ENCODE results near the gene PCDH9.
A peak's percentile ranks its signal among the peaks of the same experiment; 100 is the strongest.

The PCDH9 gene

DNA sequence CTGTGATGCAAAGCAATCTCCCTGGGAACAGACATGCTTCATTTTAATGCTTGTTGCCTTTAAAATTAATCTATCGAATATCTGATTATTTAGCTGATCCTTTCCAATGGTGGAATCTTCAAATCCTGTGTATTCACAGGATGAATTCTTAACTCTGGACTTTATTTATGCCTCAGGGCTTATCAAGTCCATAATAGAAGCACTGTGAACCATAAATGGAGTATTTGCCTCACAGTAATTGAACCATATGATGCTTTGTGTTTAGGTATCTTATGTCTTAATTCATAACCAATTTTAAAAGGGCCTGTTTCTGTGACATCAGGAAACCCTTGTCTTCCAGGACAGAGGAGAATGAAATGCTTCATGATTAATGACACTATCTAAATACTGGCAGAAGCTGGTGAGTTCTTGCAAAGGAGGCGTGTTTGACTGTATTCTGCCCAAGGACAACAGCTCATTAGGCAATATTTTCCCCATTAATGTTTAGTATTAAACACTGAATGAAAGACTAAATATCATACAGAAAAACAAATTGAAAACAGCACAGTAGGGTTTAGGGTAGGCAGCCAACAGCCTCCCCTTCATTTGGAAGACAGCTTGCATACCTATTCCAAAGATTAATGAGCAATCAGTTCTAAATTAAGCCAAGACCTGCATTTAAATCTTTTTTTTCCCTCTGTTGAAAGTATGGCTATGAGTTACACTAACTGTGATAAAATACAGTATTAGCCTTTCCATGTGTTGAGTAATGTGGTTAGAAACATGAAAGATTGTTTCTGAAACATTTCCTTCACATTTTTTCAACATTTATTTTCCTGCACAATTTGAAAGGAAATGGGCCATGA is 709.4 kb downstream of the PCDH9 start:
- no peak for DNase-seq (ENCODE audit: low read depth)

DNA sequence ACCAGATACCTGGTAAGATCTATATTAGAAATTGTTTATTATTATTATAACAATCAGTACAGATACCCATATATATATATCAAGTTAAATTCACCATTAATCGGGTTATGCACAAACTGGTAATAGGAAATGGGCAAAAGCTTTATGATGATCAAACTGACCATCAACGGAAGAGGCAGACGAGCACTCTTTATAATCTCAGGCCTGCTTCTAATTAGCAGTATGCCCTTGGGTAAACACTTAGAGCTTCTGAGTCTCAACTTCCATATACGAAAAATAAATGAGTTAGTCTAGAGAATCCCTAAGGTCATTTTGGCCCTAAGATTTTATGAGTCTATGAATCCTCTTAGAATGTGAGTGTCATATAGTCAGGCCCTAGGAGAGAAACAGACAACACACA is 710.9 kb downstream of the PCDH9 start:
- no peak for DNase-seq (ENCODE audit: low read depth)

DNA sequence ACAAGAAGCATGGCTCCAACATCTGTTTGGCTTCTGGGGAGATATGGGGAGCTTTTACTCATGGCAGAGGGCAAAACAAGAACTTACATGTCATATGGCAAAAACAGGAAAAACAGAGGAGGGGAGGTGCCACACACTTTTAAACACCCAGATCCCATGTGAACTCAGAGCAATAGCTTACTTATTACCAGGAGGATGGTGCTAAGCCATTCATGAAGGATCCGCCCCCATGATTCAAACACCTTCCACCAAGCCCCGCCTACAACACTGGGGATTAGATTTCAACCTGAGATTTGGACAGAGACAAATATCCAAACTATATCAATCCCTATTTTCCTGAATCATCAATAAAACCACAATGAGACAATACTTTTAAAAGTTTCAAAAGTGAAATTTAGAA is 712.1 kb downstream of the PCDH9 start:
- no peak for DNase-seq (ENCODE audit: low read depth)

GRCh38 chr13:66513728-66514127 is 716.4 kb downstream of the PCDH9 start:
- peak; percentile 34 for DNase-seq (ENCODE audit: low read depth)

- no peak for DNase-seq (ENCODE audit: low read depth)
These were observed 721.0 kb downstream of the PCDH9 start for GRCh38 chr13:66509175-66509574.

DNA sequence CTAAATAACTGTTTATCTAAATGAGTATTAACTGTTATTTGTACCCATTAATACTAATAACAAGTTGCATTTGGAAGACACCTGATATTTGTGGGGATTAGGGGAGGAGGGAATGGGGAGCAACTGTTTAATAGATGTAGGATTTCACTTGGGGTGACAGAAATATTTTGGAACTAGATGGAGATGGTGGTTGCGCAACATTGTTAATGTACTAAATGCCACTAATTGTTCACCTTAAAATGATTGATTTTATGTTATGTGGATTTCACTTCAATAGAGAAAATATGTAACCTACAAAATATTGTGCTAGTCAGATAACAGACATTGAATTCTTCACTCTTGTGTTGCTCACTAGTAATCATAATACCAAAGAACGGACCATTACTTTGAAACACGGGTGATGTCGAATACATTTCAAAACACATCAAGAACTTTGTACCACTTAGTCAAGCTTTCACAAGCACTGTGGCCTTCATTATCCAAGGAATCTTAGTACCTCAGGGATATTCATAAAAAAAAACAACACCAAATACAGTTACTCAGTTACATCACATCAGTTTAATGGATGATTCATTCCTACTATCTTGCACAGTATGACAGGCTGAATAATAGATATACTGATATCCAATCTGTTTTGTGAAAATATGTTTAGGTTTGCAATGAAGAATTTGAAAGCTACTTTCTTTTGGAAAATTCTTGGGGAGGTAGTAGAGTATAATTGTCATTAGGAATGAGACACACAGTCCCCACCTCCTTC is 721.8 kb downstream of the PCDH9 start:
- DNase-seq (ENCODE audit: low read depth), result no peak

DNA sequence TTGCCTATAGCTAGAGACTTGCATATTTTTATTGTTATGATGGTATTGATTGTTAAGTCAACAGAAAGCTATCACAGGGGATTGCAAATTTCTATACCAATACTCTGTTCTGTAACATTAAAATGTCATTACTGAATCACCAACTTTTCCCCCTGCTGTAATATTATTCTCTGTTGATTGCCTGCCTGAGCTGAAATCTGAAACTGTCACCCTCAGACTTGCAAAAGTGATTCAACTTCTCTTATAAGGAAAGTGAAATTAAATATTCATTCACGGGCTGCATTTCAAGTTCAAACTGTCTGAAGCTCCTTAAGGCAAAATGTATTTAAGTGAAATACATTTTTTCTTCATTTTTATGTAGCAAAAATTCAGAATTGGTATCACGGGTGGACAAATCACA is 723.2 kb downstream of the PCDH9 start:
- no peak for DNase-seq (ENCODE audit: low read depth)

- DNase-seq (ENCODE audit: low read depth), result no peak
These were observed 723.9 kb downstream of the PCDH9 start for GRCh38 chr13:66506051-66506777.

- no peak for DNase-seq (ENCODE audit: low read depth)
These were observed 726.2 kb downstream of the PCDH9 start for GRCh38 chr13:66503890-66504289.

- DNase-seq (ENCODE audit: low read depth), result peak; percentile 34
These were observed 729.0 kb downstream of the PCDH9 start for GRCh38 chr13:66501181-66501580.

- no peak for DNase-seq (ENCODE audit: low read depth)
These were observed 737.7 kb downstream of the PCDH9 start for GRCh38 chr13:66492479-66492878.

DNA sequence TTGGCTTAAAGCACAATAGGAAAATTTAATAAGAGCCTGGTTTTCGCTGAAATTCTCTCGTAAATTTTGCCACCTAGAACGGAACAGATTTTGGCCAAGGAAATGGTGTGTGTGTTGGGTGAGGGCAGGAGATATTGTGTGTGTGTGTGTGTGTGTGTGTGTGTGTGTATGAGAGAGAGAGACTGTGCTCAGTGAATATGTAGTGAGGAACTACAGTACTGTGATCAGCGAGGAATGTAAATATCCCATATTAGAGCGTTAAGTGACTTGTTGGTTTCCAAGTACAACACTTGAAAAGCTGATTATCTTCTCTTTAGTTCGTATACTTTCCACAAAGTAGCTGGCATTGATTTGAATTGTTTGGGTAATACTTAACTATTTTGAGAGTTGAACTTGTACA is 738.9 kb downstream of the PCDH9 start:
- no peak for DNase-seq (ENCODE audit: low read depth)

DNA sequence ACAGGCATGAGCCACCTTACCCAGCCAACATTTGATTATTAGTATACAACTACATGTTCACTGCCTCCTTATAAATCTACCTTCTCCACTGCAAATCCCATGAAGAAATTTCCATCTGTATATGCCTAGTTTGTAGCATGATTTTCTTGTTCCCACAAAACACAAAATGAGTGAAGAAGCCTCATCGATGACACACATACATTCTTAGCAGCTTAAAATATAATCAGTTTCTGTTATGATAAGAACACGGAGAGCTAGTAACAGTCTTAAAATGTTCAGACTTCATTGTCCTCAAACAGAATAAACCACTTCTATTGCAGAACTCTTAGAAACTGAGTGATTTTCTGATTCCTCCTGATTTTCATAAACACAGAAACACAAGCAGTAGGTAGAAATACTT is 740.5 kb downstream of the PCDH9 start:
- DNase-seq (ENCODE audit: low read depth), result no peak

- DNase-seq (ENCODE audit: low read depth), result no peak
These were observed 741.0 kb downstream of the PCDH9 start for GRCh38 chr13:66489172-66489571.

DNA sequence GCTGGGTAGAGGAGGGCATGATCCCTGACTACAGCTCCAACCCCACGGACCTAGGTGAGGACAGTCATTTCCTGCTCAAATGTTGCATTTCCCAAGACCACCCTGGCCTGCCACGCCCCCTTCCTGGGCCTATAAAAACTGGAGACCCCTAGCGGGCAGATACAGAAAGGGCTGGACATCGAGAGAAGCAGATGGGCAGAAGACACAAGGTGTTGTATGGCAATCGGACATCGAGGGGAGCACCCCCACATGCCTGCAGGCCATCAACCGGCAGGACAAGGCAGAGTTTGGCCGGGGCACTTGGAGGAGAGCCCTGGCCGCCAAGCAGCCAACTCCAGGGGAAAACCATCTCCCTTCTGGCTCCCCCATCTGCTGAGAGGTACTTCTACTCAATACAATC is 746.4 kb downstream of the PCDH9 start:
- no peak for DNase-seq (ENCODE audit: low read depth)

GRCh38 chr13:66482836-66483235 is 747.3 kb downstream of the PCDH9 start:
- no peak for DNase-seq (ENCODE audit: low read depth)

DNA sequence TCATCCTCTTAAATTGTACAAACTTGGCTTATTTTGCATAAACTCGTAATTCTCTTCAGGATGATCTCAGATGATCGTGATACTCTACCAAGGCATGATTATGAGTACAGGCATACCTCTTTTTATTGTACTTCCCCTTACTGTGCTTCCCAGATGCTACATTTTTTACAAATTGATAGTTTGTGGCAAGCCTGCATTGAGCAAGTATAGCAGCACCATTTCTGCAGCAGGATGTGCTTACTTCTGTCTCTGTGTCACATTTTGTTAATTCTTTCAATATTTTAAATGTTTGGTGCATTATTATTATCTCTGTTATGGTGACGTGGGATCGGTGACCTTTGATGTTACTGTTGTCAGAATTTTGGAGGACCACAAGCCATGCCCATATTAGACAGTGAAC is 752.3 kb downstream of the PCDH9 start:
- DNase-seq (ENCODE audit: low read depth), result no peak

DNA sequence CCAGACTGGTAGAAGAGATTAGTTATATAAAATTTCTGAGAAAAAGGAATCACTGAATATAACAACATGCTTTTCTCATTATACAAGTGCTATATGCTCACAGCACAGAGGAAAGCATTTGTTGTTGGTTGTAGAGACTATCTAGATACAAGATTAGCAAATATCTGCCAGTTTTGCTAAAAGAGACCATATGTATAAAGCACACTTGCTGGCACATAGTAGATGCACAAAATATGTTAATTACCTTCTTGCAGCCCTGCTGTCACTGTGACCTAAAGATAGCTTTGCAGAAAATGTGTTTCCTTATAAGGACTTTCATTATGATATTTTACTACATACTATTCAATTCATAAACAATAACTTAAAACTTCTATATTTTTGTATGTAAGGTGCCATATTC is 755.1 kb downstream of the PCDH9 start:
- DNase-seq (ENCODE audit: low read depth), result no peak

DNA sequence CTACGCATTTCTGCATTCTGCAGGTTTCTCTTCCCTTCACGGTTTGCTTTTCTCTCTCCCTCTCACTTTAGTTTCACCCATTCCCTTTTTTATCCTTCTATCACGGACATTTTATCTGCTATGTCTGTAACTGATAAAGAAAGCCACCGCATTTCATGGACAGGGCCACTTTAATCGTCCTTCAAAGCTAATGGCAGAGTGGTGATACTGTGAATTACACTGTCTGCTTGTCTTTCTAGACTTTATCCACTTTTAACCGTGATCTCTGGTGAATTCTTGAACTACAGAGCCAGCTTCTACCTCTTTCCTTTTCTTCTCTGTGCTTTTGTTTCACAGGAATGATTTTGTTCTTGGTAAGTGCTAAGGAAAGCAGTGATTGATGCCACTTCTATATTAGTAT is 760.4 kb downstream of the PCDH9 start:
- DNase-seq (ENCODE audit: low read depth), result no peak

DNA sequence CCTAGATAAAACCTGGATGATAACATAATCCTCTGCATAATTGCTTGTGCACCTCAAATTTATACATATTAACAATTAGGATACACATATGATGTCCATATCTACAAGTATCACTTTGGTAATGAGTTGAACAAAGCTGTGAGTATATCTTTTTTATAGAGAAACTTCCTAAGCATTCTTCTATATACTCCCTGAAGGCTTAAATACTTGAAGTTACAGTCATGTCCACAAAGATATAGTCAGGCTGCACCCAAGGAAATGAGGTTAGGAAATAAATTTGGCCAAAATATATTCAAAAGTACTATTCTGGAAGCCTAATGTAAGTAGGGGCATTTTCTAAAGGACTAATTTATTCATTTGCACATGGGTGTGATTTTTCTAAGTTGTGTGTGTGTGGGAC is 761.5 kb downstream of the PCDH9 start:
- DNase-seq (ENCODE audit: low read depth), result no peak

GRCh38 chr13:66462187-66462586 is 767.9 kb downstream of the PCDH9 start:
- no peak for DNase-seq (ENCODE audit: low read depth)

- peak; percentile 4 for DNase-seq (ENCODE audit: low read depth)
These were observed 769.1 kb downstream of the PCDH9 start for GRCh38 chr13:66461021-66461420.

- no peak for DNase-seq (ENCODE audit: low read depth)
These were observed 770.5 kb downstream of the PCDH9 start for GRCh38 chr13:66459634-66460033.
